Measurements from ENCODE around the gene ZKSCAN5. TPM values are rescaled to one million over a fixed set of nuclear protein-coding genes. Genes with fewer than 3 reads are reported as not detected.

Gene ZKSCAN5
- total and polyA plus RNA-seq, 2 of the 8 experiments (the other 6 are each of a cell fraction or from before 2014, with no cell fraction given), result 5.3 to 13.5 TPM

- 94% methylated on average over 3 of the region's 3 CpGs; no CpG with 5 or more reads in 1 of the 2 experiments for WGBS, 2 experiments (ENCODE audit: extremely low coverage in 1 of 2, insufficient coverage in 1 of 2, insufficient read length in 1 of 2, insufficient replicate concordance in 2 of 2, low coverage in 1 of 2, low lambda C conversion rate in 2 of 2, missing lambda C conversion rate in 1 of 2)
- Histone ChIP-seq H2BK5ac (ENCODE audit: low read depth, low read length) (no peak overlapping the region), H2BK120ac (replicated peaks; ENCODE audit: low read depth, low read length) (no peak overlapping the region), H3K18ac (ENCODE audit: extremely low read depth, low read length) (no peak overlapping the region), H4K91ac (replicated peaks; ENCODE audit: insufficient read length, low read length) (no peak overlapping the region), H3K4ac (replicated peaks; ENCODE audit: insufficient read length, low read depth, low read length) (no peak overlapping the region), H3K23me2 (ENCODE audit: low read depth, low read length) (no peaks in the 10 kb centered on the region), H3K4me2 (ENCODE audit: insufficient read depth in 1 of 2, low read depth in 2 of 2, low read length in 2 of 2) (no peak overlapping the region), H3K9ac (replicated peaks in 1 of 4; ENCODE audit: extremely low read depth in 1 of 4, low read depth in 3 of 4, low read length in 3 of 4) (no peak overlapping the region), H2AFZ (ENCODE audit: low read length) (no peak overlapping the region), H3K27ac (ENCODE audit: low read depth, low read length) (no peak overlapping the region), H3K79me1 (ENCODE audit: low read depth, low read length) (no peaks in the 10 kb centered on the region; the same call in 1 of the 2 replicates), H2AK5ac (ENCODE audit: low read depth, low read length) (no peak overlapping the region), H3K9me3 (ENCODE audit: insufficient read depth in 2 of 2, low read depth in 1 of 2, low read length in 1 of 2) (no peaks in the 10 kb centered on the region), H3K4me3 (ENCODE audit: extremely low read depth in 1 of 4, insufficient read depth in 2 of 4, low read depth in 3 of 4, low read length in 4 of 4) (no peak overlapping the region), H2BK12ac (ENCODE audit: low read depth, low read length) (no peak overlapping the region), H3K56ac (replicated peaks; ENCODE audit: insufficient read length, low read depth, low read length) (no peak overlapping the region), H2BK20ac (ENCODE audit: low read length) (no peak overlapping the region), H3K36me3 (ENCODE audit: control insufficient read depth in 2 of 4, insufficient read depth in 4 of 4, low read length in 3 of 4) (peaks cover 12 to 17% (median 14%) of the 10 kb centered on the region in 4 experiments; a peak in 7 of 8 replicates), H2BK15ac (ENCODE audit: low read length) (no peak overlapping the region), H3K23ac (ENCODE audit: insufficient read length) (no peak overlapping the region), H4K20me1 (replicated peaks in 1 of 2; ENCODE audit: control insufficient read depth in 1 of 2, insufficient read depth in 2 of 2, low read length in 2 of 2) (peaks cover 0 to 1% of the 10 kb centered on the region in 2 experiments), H3K4me1 (replicated peaks in 1 of 4; ENCODE audit: control insufficient read depth in 3 of 4, insufficient read depth in 4 of 4, low read length in 3 of 4) (no peaks in the 10 kb centered on the region), H3K79me2 (ENCODE audit: control insufficient read depth in 1 of 2, insufficient read depth in 2 of 2, low read length in 2 of 2) (no peaks in the 10 kb centered on the region), H4K8ac (ENCODE audit: extremely low read depth, insufficient read depth, low read length) (no peak overlapping the region), H3K27me3 (replicated peaks in 1 of 4; ENCODE audit: control insufficient read depth in 3 of 4, extremely low read depth in 1 of 4, insufficient read depth in 3 of 4, low read length in 3 of 4) (no peaks in the 10 kb centered on the region), H3K14ac (ENCODE audit: insufficient read length) (no peak overlapping the region), H4K5ac (ENCODE audit: insufficient read length, low read depth, low read length) (no peak overlapping the region)
- DNase-seq (ENCODE audit: low read depth in 1 of 2, low spot score in 2 of 2) (no peak), FAIRE-seq (no peak)
- ChIA-PET CTCF (ENCODE audit: partially characterized antibody) (interaction anchor here (1.3 kb wide), 1 partner anchor 10 kb away, joined by 4 read pairs; no protein-coding TSS in a partner anchor), POLR2A (ENCODE audit: partially characterized antibody) (interaction anchor here (1.2 kb wide), 1 partner anchor 17 kb away, joined by 4 read pairs; the partner anchor contains the start of gene ZKSCAN5)
- TF ChIP-seq JUN (IDR thresholded peaks at IDR 0.05; ENCODE audit: low read depth, low read length), result no peak
- TF ChIP-seq POU5F1 (IDR thresholded peaks at IDR 0.05; ENCODE audit: low read depth, low read length), result no peak
- no peak for TF ChIP-seq RXRA (IDR thresholded peaks at IDR 0.05; ENCODE audit: insufficient read depth, low read depth, low read length)
- no peak for TF ChIP-seq CBX5 (IDR thresholded peaks at IDR 0.05; ENCODE audit: low read depth, low read length)
- TF ChIP-seq GTF2F1 (IDR thresholded peaks at IDR 0.05; ENCODE audit: borderline replicate concordance, low read depth, low read length), result no peak
- TF ChIP-seq YY1 (IDR thresholded peaks at IDR 0.05; ENCODE audit: low read depth, low read length), result no peak
- TF ChIP-seq CBX8 (IDR thresholded peaks at IDR 0.05; ENCODE audit: borderline replicate concordance, low read depth, low read length), result no peak
- no peak for TF ChIP-seq CTCF (IDR thresholded peaks at IDR 0.05; ENCODE audit: control extremely low read depth in 1 of 3, insufficient read depth in 1 of 3, low read depth in 1 of 3, low read length in 3 of 3)
These were observed 16.9 kb downstream of the ZKSCAN5 start for GRCh38 chr7:99521399-99521798.
